Epithelial cell of esophagus (primary cell): ENCODE results near the gene NID2.

Source experiments
- DNase-seq: peaks from one replicate; pipeline ENCODE4 v3.0.0; 2010; ENCODE audit warnings: low read depth
- H3K4me3 ChIP-seq: 2 replicates; pipeline ENCODE4 v1.5.1; 2011; ENCODE audit warnings: mild to moderate bottlenecking, low read length, control low read depth
- TF ChIP-seq, protein P1 (sequence below): IDR thresholded peaks from 2 replicates; pipeline ENCODE4 v1.5.1; 2011; ENCODE audit warnings: low read depth, mild to moderate bottlenecking, low read length, control low read depth, inconsistent platforms; ENCODE audit not compliant: insufficient read depth; ENCODE audit errors: missing control alignments

NID2 gene

DNA sequence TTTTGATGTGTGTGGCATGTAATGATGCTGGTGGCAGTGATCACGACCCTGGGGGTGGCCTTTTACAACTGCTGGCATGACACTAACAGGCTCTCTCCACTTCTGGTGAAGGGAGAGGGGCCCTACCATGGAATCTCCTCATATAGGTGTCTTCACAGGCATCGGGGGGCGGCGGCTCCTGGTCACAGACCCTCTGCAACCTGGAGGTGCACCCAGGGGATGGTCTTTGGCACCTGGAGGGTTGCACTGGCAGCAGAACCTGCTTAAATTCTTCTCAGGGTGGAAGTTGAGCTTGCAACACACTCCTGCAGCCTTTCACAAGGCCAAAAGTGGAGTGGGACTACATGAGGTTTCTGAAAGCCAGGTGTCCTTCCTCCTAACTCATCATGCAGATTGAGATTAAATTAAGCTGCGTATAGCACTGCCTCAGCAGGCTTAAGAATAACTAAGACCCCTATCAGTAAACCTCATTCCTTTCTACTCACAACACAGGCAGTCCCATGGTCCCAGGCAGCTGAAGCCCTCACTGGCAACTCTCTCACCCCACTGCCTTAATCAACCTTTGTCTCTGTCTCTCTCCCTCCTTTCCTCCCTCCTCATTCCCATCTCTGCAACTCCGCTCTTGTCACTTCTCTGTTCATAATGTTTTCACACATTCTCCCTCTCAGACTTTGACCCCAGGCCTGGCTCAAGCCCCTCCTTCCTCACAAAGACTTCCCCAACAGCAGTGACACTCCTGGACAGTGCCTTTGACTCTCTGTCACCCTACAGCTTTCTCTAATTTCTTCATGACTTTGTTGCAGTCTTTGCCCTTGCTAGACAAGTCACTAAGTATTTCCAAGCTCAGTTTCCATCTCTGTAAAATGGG lies 18.9 kb downstream of the NID2 start:
- no peak for DNase-seq
- TF ChIP-seq, protein P1, sequence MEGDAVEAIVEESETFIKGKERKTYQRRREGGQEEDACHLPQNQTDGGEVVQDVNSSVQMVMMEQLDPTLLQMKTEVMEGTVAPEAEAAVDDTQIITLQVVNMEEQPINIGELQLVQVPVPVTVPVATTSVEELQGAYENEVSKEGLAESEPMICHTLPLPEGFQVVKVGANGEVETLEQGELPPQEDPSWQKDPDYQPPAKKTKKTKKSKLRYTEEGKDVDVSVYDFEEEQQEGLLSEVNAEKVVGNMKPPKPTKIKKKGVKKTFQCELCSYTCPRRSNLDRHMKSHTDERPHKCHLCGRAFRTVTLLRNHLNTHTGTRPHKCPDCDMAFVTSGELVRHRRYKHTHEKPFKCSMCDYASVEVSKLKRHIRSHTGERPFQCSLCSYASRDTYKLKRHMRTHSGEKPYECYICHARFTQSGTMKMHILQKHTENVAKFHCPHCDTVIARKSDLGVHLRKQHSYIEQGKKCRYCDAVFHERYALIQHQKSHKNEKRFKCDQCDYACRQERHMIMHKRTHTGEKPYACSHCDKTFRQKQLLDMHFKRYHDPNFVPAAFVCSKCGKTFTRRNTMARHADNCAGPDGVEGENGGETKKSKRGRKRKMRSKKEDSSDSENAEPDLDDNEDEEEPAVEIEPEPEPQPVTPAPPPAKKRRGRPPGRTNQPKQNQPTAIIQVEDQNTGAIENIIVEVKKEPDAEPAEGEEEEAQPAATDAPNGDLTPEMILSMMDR: no peak
- no peak overlapping the region for H3K4me3 ChIP-seq

DNA sequence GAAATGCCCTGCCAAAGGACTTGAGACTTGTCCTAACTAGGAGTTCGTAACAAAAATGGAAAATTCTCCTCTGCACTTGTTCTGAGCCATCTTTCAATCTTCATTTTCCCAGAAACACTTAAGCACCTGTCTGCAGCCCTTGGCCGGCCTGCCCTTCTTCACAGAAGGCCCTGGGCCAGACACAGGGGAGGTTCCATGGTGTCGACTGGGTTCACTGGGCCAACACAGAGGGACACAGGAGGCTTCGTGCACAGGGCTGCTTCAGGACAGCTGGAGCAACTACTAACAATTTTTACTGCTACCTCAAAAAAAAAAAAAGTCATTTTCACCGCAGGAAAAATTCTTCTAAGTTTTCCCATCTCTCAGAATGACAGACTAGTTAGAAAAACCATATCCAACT lies 19.6 kb downstream of the NID2 start:
- DNase-seq: no peak
- no peak overlapping the region for H3K4me3 ChIP-seq
- TF ChIP-seq, protein P1: no peak

DNA sequence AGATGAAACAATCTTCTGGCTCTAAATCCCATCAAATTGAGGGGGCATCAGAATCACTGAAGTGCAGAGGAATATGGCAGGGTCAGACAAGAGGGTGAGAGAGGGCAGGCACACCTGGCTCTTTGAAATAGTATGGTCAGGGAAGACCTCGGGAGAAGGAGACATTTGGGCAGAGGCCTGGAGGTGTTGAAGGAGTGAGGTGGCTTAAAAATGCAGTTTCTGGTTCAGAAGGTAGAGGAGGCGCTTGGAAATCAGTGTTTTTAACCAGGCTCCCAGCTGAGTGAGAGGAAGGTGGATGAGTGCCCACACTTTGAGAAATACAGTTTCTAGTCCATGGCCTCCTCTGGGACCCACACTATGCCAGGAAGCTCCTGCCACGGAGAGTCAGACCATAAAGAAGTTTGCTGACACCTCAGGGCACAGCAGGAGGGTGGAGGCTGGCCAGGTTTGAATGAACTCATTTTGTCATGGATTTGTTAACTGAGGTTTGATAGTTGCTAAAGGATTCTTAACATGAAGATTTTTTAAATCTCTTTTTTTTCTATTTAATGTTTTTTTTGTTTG lies 20.1 kb downstream of the NID2 start:
- DNase-seq: no peak
- TF ChIP-seq, protein P1: no peak
- H3K4me3 ChIP-seq: no peak overlapping the region

DNA sequence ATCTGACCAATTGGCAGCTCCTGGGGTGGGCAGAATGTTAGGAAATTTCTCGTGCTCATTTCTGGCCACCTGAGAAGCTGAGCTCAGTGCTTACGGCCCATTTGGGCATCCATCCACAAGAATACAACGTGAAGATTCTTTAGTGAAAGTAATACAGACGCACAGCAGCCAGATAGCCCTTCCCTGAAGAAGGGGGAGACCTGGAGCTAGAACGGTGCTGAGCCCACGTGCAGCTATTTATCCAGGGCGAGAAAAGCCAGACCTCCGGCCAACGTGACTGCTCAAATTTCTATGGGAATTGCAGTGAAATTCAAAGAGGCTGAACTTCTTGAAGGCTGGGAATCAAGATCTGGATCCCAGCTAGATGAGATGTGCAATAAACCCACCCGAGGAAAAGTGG lies 20.7 kb downstream of the NID2 start:
- TF ChIP-seq, protein P1: no peak
- no peak for DNase-seq
- no peak overlapping the region for H3K4me3 ChIP-seq

DNA sequence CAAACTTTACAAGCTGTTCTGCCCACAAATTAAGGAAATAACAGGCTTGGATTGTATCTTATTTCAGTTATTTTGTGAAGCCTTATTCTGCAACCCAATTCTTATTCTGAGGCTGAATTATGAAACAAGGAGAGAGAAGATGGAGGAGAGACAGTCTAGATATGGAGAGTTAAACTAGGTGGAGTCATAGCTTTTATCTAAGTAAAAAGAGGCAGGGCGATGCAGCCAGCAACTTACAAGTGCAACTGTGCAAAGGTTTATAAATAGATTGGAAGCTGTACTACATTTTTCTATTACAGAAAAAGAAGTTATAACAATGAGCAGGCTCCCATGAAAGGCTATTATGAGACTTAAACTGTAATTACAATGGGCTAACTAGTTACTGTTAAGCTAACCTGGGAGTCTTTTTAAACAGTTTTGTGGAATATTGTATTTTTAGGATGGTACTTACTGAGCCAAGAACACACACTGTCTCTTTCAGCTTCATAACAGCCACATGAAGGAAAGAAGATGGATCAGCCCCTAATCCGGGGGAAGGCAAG lies 22.4 kb downstream of the NID2 start:
- TF ChIP-seq, protein P1: no peak
- DNase-seq: no peak
- H3K4me3 ChIP-seq: no peak overlapping the region

DNA sequence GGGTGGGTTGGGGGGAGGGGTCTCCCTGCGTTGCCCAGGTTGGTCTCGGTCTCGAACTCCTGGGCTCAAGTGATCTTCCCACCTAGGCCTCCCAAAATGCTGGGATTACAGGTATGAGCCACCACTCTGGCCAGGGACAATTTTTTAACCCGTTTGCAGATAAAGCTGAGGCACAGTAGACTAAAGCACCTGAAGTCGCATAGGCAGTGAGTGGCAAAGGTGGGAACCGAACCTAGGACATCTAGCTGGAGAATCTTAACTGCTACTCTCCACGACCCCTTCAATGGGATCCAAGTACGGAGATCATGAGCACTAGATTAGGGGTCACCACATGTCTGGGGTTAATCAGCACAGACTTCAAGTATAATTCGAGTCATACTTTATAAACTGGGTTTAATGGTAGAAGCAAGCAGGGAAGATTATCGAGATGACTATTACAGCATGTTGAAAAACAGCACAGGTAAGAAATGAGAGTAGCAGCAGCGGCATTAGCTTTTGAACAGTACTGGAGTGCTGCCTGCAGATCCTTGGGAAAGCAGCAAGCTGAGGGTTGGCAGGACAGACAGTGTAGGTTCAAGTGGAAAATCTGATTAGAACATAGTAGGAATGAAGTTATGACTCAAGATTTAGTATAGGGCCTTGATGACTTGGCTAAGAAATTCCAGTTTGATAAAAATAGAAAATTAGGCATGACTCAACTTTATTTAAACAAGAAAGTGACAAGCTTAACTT lies 23.9 kb downstream of the NID2 start:
- TF ChIP-seq, protein P1: no peak
- DNase-seq: peak; percentile 62
- no peak overlapping the region for H3K4me3 ChIP-seq
